HEK293T (cell line): ENCODE data around the gene MAP3K5.
"Not testable (repeated sequence)": the region's sequence is repeated elsewhere in the genome, so short reads cannot be mapped to it uniquely, and the experiment has no call there.

Source experiments
- ARNT ChIP-seq: fragments of 450-650 bp; IDR thresholded peaks from 2 replicates; pipeline ENCODE4 v1.6.1; 2017; ENCODE audit warnings: mild to moderate bottlenecking
- BHLHE40 ChIP-seq: fragments of 450-650 bp; IDR thresholded peaks from 2 replicates; pipeline ENCODE4 v1.6.1; 2016; ENCODE audit warnings: mild to moderate bottlenecking, moderate library complexity, borderline replicate concordance
- ELF4 ChIP-seq: fragments of 450-650 bp; IDR thresholded peaks from 2 replicates; pipeline ENCODE4 v1.6.1; 2017; ENCODE audit warnings: antibody characterized with exemption
- FOXK2 ChIP-seq: fragments of 450-650 bp; IDR thresholded peaks from 2 replicates; pipeline ENCODE4 v1.6.1; 2016; ENCODE audit warnings: mild to moderate bottlenecking
- NFRKB ChIP-seq: fragments of 450-650 bp; IDR thresholded peaks from 2 replicates; pipeline ENCODE4 v1.6.1; 2016; ENCODE audit warnings: mild to moderate bottlenecking, moderate library complexity
- SP1 ChIP-seq: fragments of 450-650 bp; IDR thresholded peaks from 2 replicates; pipeline ENCODE4 v1.6.1; 2017
- ZNF384 ChIP-seq: fragments of 450-650 bp; IDR thresholded peaks from 2 replicates; pipeline ENCODE4 v1.6.1; 2016
- TF ChIP-seq, protein P1 (sequence below): fragments of 450-650 bp; IDR thresholded peaks from 2 replicates; pipeline ENCODE4 v1.6.1; 2016

DNA sequence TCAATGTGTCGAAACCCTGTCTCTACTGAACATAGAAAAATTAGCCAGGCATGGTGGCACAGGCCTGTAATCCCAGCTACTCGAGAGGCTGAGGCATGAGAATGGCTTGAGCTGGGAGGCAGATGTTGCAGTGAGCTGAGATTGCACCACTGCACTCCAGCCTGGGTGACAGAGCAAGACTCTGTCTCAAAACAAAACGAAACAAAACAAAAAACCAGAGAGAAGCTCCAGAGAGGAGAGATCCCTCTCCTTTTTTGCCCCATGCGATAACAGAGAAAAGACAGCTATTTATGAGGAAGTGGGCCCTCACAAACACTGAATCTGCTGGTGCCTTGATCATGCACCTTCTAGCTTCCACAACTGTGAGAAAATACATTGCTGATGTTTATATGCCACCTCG lies 31.5 kb downstream of the MAP3K5 start:
- TF ChIP-seq SP1, BHLHE40, FOXK2, ELF4, NFRKB, ZNF384, ARNT: not testable (repeated sequence)
- TF ChIP-seq, protein P1, sequence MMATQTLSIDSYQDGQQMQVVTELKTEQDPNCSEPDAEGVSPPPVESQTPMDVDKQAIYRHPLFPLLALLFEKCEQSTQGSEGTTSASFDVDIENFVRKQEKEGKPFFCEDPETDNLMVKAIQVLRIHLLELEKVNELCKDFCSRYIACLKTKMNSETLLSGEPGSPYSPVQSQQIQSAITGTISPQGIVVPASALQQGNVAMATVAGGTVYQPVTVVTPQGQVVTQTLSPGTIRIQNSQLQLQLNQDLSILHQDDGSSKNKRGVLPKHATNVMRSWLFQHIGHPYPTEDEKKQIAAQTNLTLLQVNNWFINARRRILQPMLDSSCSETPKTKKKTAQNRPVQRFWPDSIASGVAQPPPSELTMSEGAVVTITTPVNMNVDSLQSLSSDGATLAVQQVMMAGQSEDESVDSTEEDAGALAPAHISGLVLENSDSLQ: not testable (repeated sequence)
